Activated T-cell treated with anti-CD3 and anti-CD28 coated beads for 1 hour (primary cell): ENCODE measurements around the gene OR52K2.
"Not testable (repeated sequence)": the region's sequence is repeated elsewhere in the genome, so short reads cannot be mapped to it uniquely, and the experiment has no call there.

Source experiments
- DNase-seq: peaks from one replicate; pipeline ENCODE4 v3.0.0-alpha.2; 2020; ENCODE audit warnings: low read depth

Gene OR52K2

DNA sequence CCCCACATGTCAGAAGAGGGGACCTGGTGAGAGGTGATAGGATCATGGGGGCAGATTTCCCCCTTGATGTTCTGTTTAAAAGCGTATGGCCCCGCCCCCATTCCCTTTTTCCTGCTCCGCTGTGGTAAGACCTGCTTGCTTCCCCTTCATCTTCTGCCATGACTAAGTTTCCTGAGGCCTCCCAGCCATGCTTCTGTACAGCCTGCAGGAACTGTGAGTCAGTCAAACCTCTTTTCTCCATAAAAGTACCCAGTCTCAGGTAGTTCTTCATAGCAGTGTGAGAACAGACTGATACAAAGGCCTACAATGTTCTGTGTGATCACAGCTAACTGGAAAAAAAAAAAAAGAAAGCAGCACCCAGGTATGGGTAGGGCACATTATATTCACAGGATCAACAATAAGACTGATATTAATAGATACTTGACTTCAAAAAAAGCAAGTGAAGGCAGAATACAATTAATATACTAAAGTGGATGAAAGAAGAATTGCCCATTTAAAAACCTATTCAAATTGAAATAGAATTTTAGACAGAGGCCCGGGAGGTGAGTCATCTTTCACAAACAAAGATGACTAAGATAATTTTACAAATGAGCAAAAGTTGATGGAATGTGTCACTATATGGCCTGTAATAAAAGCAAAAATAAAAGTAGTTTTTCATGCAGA, 31.6 kb downstream of the OR52K2 start:
- DNase-seq, result no peak

DNA sequence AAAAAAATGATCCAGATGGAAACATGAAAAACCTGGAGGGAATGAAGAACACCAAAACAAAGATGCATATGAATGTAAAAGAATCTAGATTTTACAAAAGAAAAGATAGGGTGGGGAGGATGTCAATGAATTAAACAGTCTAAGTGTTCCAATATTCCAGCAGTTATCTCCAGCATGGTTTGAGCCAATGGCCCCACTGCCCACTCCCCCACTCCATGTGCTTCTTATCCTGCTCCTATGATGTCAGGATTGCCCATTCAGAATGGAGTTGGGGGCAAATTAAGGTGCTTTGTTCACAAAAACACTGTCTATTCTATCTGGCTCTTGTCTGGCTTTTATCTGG, 32.1 kb downstream of the OR52K2 start:
- no peak for DNase-seq

DNA sequence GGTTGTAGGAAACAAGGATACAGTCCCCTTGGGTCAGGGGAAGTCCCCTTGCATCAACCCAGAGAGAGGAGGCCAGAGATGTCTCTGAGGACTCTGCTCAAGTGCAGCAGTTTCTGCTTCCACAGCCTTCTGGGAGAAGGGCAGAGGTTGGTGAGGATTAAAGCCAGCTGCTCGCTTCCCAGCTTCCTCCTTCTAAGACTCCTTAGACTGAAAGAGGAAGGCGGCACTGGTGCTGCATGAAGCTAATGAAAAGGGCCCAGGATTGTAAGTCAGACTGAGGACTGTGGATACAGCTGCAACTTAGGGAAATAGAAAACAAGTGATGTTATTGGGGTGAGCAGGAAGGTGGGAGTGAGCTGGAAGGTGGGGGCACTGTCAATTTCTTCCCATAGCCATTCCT, 33.4 kb downstream of the OR52K2 start, which contains the start of gene OR52K1:
TSS of gene OR52K1 (plus strand) at position 202 of the 400 bp plus-strand sequence. CDS start 6,255 bp downstream, outside the sequence.
- DNase-seq, result no peak

DNA sequence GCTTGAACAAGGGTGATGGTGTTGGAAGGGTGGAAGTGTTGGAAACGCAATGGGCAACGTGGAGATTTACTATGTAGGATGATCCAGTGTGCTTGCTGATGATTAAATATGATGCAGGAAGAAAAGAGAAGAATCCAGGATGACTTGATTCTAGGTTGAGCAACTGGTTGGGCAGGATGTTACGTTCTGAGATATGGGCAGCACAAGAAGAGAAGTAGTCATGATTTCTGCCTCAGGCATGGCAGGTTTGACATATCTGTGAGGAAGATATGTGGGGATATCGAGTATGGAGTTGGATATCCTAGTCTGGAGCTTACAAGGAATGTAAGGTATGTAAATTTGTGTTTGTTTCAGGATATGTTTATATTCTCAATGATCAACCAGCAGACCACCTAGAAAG, 35.2 kb downstream of the OR52K2 start:
- DNase-seq, result no peak

DNA sequence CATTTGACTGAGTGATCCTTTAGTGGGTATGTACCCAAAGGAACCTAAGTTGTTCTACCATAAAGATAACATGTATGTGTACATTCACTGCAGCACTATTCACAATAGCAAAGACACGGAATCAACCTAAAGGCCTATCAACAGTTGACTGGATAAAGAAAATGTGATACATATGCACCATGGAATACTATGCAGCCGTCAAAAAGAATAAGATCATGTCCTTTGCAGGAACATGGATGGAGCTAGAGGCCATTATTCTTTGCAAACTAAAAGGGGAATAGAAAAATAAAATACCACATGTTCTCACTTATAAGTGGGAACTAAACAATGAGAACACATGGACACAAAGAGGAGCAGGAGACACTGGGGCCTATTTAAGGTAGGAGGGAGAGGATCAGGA, 42.3 kb downstream of the OR52K2 start:
- DNase-seq, result not testable (repeated sequence)

DNA sequence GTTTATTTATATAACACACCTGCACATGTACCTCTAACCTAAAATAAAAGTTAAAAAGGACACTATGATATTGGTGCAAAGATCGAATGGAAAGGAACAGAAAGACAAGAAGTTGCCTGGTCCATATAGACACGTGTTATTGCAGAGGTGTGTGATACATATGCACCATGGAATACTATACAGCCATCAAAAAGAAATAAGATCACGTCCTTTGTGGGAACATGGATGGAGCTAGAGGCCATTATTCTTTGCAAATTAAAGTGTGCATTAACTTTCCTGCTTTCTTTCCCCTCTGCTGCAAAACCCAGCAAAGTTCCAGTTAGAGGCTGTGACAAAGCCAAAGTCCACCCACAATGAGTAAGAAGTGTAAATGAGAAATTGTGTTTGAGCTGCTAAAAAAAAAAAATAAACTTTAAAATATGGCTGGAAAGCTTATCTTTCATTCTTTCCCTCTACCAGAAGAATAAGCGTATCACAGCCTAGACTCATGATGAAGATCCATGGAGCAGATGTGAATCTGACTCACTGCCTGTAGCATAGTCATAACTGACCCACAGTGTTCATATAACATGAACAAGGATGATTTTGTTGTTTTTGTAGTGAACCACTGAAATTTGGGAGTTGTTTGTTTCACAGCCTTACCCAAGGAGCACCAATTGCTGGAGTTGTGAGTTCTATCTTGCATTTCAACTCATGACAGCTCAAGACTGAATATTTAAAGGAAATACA, 42.9 kb downstream of the OR52K2 start:
- no peak for DNase-seq

DNA sequence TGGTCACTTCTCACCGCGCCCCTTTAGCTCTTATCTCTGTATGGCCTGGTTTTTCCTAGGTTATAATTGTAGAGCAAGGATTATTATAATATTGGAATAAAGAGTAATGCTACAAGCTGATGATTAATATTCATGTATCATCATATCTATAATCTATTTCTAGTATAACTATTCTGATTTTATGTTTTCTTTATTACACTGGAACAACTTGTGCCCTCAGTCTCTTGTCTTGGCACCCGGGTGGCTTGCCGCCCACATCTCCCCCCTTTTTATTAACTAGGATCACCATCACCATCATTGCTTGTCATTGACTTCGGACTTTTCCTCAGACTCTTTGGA, 44.4 kb downstream of the OR52K2 start:
- DNase-seq, result no peak

DNA sequence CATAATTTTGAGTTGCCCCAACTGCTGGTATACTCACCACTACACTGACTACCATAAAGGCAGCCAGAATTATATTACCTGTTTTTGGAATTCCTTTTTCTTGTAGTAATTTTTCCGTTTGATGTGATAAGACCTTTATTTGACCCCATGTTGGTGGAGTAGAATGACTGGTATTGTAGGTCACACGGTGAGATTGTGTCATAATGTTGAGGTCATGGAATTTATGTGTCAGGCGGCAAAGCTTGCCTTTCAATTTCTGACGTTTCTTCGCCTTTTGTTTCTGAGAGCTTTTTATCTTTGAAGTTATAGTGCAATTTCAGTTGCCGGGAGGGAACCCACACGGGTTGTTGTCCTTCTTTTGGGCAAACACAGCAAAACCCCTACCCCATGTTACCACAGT, 46.4 kb downstream of the OR52K2 start:
- no peak for DNase-seq

DNA sequence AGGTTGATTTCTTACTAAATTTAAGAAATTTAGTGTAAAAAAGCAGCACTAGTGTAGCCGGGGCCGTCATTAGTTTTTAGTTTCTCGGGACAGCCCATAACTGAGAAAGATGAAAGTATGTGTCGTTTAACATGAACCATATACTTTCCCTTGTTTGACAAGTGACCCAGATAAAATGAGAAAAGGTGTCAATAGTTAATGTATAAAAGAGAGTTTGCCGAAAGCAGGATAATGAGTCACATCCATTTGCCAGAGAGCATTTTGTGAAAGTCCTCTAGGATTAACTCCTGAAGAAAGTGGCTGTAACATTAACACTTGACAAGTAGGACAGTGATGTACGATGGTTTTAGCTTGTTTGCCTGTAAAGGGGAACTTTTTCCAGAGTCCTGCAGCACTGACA, 46.9 kb downstream of the OR52K2 start:
- no peak for DNase-seq

DNA sequence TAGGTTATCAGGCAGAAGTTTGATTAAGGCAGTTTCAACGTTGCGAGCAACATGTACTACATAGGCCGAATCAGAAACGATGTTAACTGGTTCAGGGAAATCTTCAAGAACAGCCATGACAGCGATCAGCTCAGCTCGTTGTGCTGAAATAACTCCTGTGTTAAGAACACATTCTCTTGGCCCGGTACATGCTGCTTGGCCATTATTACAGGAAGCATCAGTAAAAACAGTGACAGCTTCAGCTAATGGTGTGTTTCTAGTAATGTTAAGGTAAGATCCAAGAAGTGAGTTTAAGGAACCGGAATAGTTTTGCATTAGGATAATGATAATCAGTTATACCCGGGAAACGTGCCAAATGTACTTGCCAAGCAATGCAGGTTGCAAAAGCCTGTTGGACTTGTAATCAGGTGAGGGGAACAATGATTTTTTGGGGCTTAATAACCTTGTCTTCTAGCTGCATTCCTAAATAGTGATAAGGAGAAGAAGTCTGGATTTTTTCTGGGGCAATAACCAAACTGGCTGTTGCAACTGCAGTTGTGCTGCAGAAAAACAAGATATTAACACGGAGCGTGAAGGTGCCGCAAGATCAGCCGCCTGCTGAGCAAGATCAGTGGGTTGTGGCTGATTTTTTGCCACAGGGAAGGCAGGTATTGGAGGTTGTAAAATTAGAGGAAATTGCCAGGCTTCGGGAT, 47.6 kb downstream of the OR52K2 start:
- DNase-seq, result no peak
